ENCODE measurements around the gene CCNJL.
"Not testable (repeated sequence)": the region's sequence is repeated elsewhere in the genome, so short reads cannot be mapped to it uniquely, and the experiment has no call there.

Gene CCNJL

GRCh38 chr5:160266752-160267345 lies 45.5 kb downstream of the CCNJL start:
- no peak for DNase-seq (ENCODE audit: insufficient read length, low spot score)

GRCh38 chr5:160266044-160266443 lies 46.3 kb downstream of the CCNJL start:
- DNase-seq (ENCODE audit: insufficient read length, low spot score) (no peak), FAIRE-seq (no peak)

More at GRCh38 chr5:160266752-160267345, 45.5 kb downstream of the CCNJL start:
- FAIRE-seq = no peak

GRCh38 chr5:160263326-160263855 lies 49.0 kb downstream of the CCNJL start:
- DNase-seq (ENCODE audit: insufficient read length, low spot score) = no peak
- FAIRE-seq = no peak

- DNase-seq (ENCODE audit: insufficient read length, low spot score) (no peak), FAIRE-seq (no peak)
Measured at GRCh38 chr5:160262151-160263074, 50.0 kb downstream of the CCNJL start.

GRCh38 chr5:160260881-160261815 lies 51.2 kb downstream of the CCNJL start:
- no peak for FAIRE-seq
- no peak for DNase-seq (ENCODE audit: insufficient read length, low spot score)

GRCh38 chr5:160260006-160260775 lies 52.2 kb downstream of the CCNJL start:
- DNase-seq (ENCODE audit: insufficient read length, low spot score) (no peak), FAIRE-seq (no peak)

GRCh38 chr5:160259341-160259740 lies 53.0 kb downstream of the CCNJL start:
- no peak for DNase-seq (ENCODE audit: insufficient read length, low spot score)
- no peak for FAIRE-seq

- DNase-seq (ENCODE audit: insufficient read length, low spot score) = no peak
- FAIRE-seq = no peak
Measured at GRCh38 chr5:160254706-160255105, 57.7 kb downstream of the CCNJL start.

GRCh38 chr5:160253441-160253840 lies 58.9 kb downstream of the CCNJL start:
- DNase-seq (ENCODE audit: insufficient read length, low spot score) (no peak), FAIRE-seq (no peak)

GRCh38 chr5:160252916-160253315 lies 59.4 kb downstream of the CCNJL start:
- DNase-seq (ENCODE audit: insufficient read length, low spot score) = no peak
- FAIRE-seq = no peak

- no peak for FAIRE-seq
- DNase-seq (ENCODE audit: insufficient read length, low spot score) = no peak
Measured at GRCh38 chr5:160251406-160252155, 60.8 kb downstream of the CCNJL start.

GRCh38 chr5:160250826-160251225 lies 61.5 kb downstream of the CCNJL start:
- FAIRE-seq = no peak
- no peak for DNase-seq (ENCODE audit: insufficient read length, low spot score)

GRCh38 chr5:160250226-160250625 lies 62.1 kb downstream of the CCNJL start:
- no peak for FAIRE-seq
- DNase-seq (ENCODE audit: insufficient read length, low spot score) = no peak

- not testable (repeated sequence) for DNase-seq (ENCODE audit: insufficient read length, low spot score); FAIRE-seq
Measured at GRCh38 chr5:160249570-160249969, 62.8 kb downstream of the CCNJL start.

- FAIRE-seq = no peak
- no peak for DNase-seq (ENCODE audit: insufficient read length, low spot score)
Measured at GRCh38 chr5:160245506-160246086, 66.8 kb downstream of the CCNJL start.

- no peak for DNase-seq (ENCODE audit: insufficient read length, low spot score)
- FAIRE-seq = no peak
Measured at GRCh38 chr5:160242145-160242544, 70.2 kb downstream of the CCNJL start.

- FAIRE-seq (no peak), DNase-seq (ENCODE audit: insufficient read length, low spot score) (no peak)
Measured at GRCh38 chr5:160240350-160240749, 72.0 kb downstream of the CCNJL start.

GRCh38 chr5:160237571-160238093 lies 74.7 kb downstream of the CCNJL start:
- FAIRE-seq = no peak
- no peak for DNase-seq (ENCODE audit: insufficient read length, low spot score)

GRCh38 chr5:160235731-160236130 lies 76.6 kb downstream of the CCNJL start:
- DNase-seq (ENCODE audit: insufficient read length, low spot score) (no peak), FAIRE-seq (no peak)

Data from HTR-8/SVneo (cell line).